GM12878 (cell line): ENCODE measurements around the gene ZNF282. TPM values are rescaled to one million over a fixed set of nuclear protein-coding genes. Genes with fewer than 3 reads are reported as not detected.
A peak's percentile ranks its signal among the peaks of the same experiment; 100 is the strongest.

Source experiments
- ATAC-seq: fragments of 200-7000 bp; cut with Tn5 transposase; 3 replicates; pipeline ENCODE4 v1.9.1; 2020; ENCODE audit warnings: mild to moderate bottlenecking, moderate library complexity
- BruUV-seq: library from RNA; stranded (reverse); fragments of 400-500 nt; replicated peaks from 2 replicates; lab custom pipeline; 2021; lab: Mats Ljungman, UMichigan
- CTCF ChIA-PET: fragments of 300-600 bp; sonication (Branson Sonifier 250); formaldehyde crosslinking; extraction: SDS; loops from one replicate; lab custom pipeline; 2021; ENCODE audit warnings: inconsistent platforms; lab: Yijun Ruan, JAX
- POLR2A ChIA-PET: fragments of 350-600 bp; formaldehyde crosslinking; extraction: SDS; loops from one replicate; lab custom pipeline; 2021; ENCODE audit warnings: inconsistent platforms; lab: Charles Lee
- RAD21 ChIA-PET: fragments of 300-600 bp; sonication (Branson Sonifier 250); formaldehyde crosslinking; loops from one replicate; lab custom pipeline; 2023; ENCODE audit warnings: antibody characterized with exemption; ENCODE audit not compliant: unreplicated experiment; lab: Charles Lee
- SMC1A ChIA-PET: fragments of 300-600 bp; sonication (Branson Sonifier 250); formaldehyde crosslinking; loops from one replicate; lab custom pipeline; 2023; ENCODE audit not compliant: unreplicated experiment, uncharacterized antibody; lab: Charles Lee
- DNase-seq: peaks from one replicate; pipeline ENCODE4 v3.0.0-alpha.2; 2011; ENCODE audit warnings: low read depth, low spot score
- FAIRE-seq: peaks from 3 replicates; lab custom pipeline; 2011; peaks lifted over from hg19 to GRCh38; lab: Jason Lieb, UNC
- H2AFZ ChIP-seq: 2 replicates; pipeline ENCODE4 v1.6.0; 2011; ENCODE audit warnings: low read depth, low read length, control low read depth; ENCODE audit not compliant: control insufficient read depth
- H3K27ac ChIP-seq: 2 replicates; pipeline ENCODE4 v1.5.1; 2011; ENCODE audit warnings: control low read depth; ENCODE audit not compliant: control insufficient read depth, insufficient read depth
- H3K27me3 ChIP-seq, 2 experiments: replicated peaks in 1 of 2; 2 replicates each; pipeline versions ENCODE4 v1.6.0 to v1.6.1; 2011; ENCODE audit warnings: low read length in 1 of 2; ENCODE audit not compliant: control insufficient read depth in 2 of 2, insufficient read depth in 2 of 2
- H3K36me3 ChIP-seq, 2 experiments: 2 replicates each; pipeline ENCODE4 v1.5.1; 2011; ENCODE audit warnings: low read length in 1 of 2; ENCODE audit not compliant: control insufficient read depth in 2 of 2, insufficient read depth in 2 of 2
- H3K4me1 ChIP-seq: 2 replicates; pipeline ENCODE4 v1.6.1; 2011; ENCODE audit warnings: mild to moderate bottlenecking, low read length, moderate library complexity, mixed read lengths; ENCODE audit not compliant: control insufficient read depth, insufficient read depth
- H3K4me2 ChIP-seq: 2 replicates; pipeline ENCODE4 v1.6.0; 2011; ENCODE audit warnings: control low read depth; ENCODE audit not compliant: control insufficient read depth, insufficient read depth
- H3K4me3 ChIP-seq: fragments of 200-600 bp; sonication (generic); 2 replicates; pipeline ENCODE4 v1.5.1; 2016
- H3K79me2 ChIP-seq: 2 replicates; pipeline ENCODE4 v1.6.0; 2011; ENCODE audit warnings: low read length; ENCODE audit not compliant: control insufficient read depth, insufficient read depth
- H3K9ac ChIP-seq: 2 replicates; pipeline ENCODE4 v1.8.0; 2011; ENCODE audit warnings: low read length, control low read depth, mixed read lengths; ENCODE audit not compliant: control insufficient read depth, insufficient read depth
- H3K9me3 ChIP-seq: replicated peaks from 3 replicates; pipeline ENCODE4 v1.5.1; 2011; ENCODE audit warnings: mild to moderate bottlenecking, low read length; ENCODE audit not compliant: control insufficient read depth, insufficient read depth
- H4K20me1 ChIP-seq: 2 replicates; pipeline ENCODE4 v1.6.0; 2011; ENCODE audit not compliant: control insufficient read depth, insufficient read depth
- HDAC2 ChIP-seq: fragments of 200-600 bp; sonication (generic); IDR thresholded peaks from 2 replicates; pipeline ENCODE4 v1.6.1; 2017
- HDGF ChIP-seq: fragments of 450-650 bp; IDR thresholded peaks from 2 replicates; pipeline ENCODE4 v1.6.1; 2016; ENCODE audit warnings: antibody characterized with exemption
- IRF3 ChIP-seq: fragments of 450-650 bp; IDR thresholded peaks from 2 replicates; pipeline ENCODE4 v1.6.1; 2014; ENCODE audit warnings: mild to moderate bottlenecking
- NRF1 ChIP-seq: conservative IDR thresholded peaks from 2 replicates; pipeline ENCODE4 v1.6.1; 2011; ENCODE audit warnings: mild to moderate bottlenecking, low read depth, low read length, improper control_type of control experiment
- RCOR1 ChIP-seq: conservative IDR thresholded peaks from 2 replicates; pipeline ENCODE4 v1.6.1; 2012; ENCODE audit warnings: low read depth, low read length, improper control_type of control experiment
- SMARCA5 ChIP-seq: fragments of 450-650 bp; IDR thresholded peaks from 2 replicates; pipeline ENCODE4 v1.6.1; 2017; ENCODE audit warnings: mild to moderate bottlenecking
- STAT3 ChIP-seq: IDR thresholded peaks from 2 replicates; pipeline ENCODE4 v1.6.1; 2011; ENCODE audit warnings: low read depth, low read length, improper control_type of control experiment
- WGBS: methylation state at CpG from one replicate; pipeline ENCODE4 v1.1.6; 2016; ENCODE audit warnings: low lambda C conversion rate; ENCODE audit not compliant: insufficient replicate concordance, insufficient coverage; ENCODE audit errors: missing lambda C conversion rate; 5-methylcytosine and 5-hydroxymethylcytosine counted together
- in situ Hi-C: fragments of 300-500 bp; cut with MboI; formaldehyde crosslinking; loops from 9 replicates; pipeline ENCODE4 v1.14.3; 2018; ENCODE audit warnings: mixed read lengths
- intact Hi-C: fragments of 100-400 bp; cut with micrococcal nuclease; formaldehyde crosslinking; loops from one replicate; pipeline ENCODE4 v1.14.2; 2022; ENCODE audit not compliant: unreplicated experiment
- polyA plus RNA-seq, 11 experiments: library from polyadenylated mRNA; depleted of rRNA in 4 of 11; unstranded in 6 of 11; stranded (reverse) in 5 of 11; fragments of >200 nt; fragmentation: Nextera tagmentation in 4 of 11; fragmentation: Illumina TruSeq in 1 of 11; extraction: Ambion mirVana in 4 of 11; extraction: Trizol in 1 of 11; gene quantifications; 1 replicate in 1 of 11; 2 replicates in 10 of 11; pipeline versions ENCODE4 v1.2.1 to v1.2.3, GENCODE V29; 2011 to 2016; ENCODE audit warnings: inconsistent platforms in 2 of 11, missing spikeins in 2 of 11, low read depth in 1 of 11
- total RNA-seq, 4 experiments: library from RNA; depleted of rRNA in 3 of 4; stranded (reverse); fragments of >200 nt in 3 of 4; fragmentation: Illumina TruSeq in 1 of 4; extraction: Trizol in 1 of 4; gene quantifications; 2 replicates each; pipeline versions ENCODE4 v1.2.1 to v1.2.3, GENCODE V29; 2013 to 2021
- TF ChIP-seq, protein P1 (sequence below): fragments of 450-650 bp; IDR thresholded peaks from 2 replicates; pipeline ENCODE4 v1.6.1; 2016; ENCODE audit warnings: mild to moderate bottlenecking

Gene ZNF282
- total and polyA plus RNA-seq, 10 of the 15 experiments (the other 5 are each of a cell fraction or from before 2014, with no cell fraction given) = 0.35 to 28.4 (median 8.1) TPM

GRCh38 chr7:149153346-149153745 lies 42.0 kb upstream of the ZNF282 start:
- Histone ChIP-seq H3K4me3 (no peak overlapping the region), H3K27ac (no peak overlapping the region), H3K36me3 (peaks cover 0 to 5% of the 10 kb centered on the region in 2 experiments; a peak in 3 of 4 replicates), H3K4me1 (no peaks in the 10 kb centered on the region), H3K27me3 (no peaks in the 10 kb centered on the region), H4K20me1 (no peaks in the 10 kb centered on the region), H3K4me2 (no peak overlapping the region), H3K79me2 (peaks cover 30% of the 10 kb centered on the region)
- ChIA-PET POLR2A (no interaction called here), SMC1A (no interaction called here), RAD21 (no interaction called here), CTCF (interaction anchor here (1.3 kb wide), 1 partner anchor 8 kb away, joined by 3 read pairs; no protein-coding TSS in a partner anchor)
- WGBS = 76% methylated on average over 2 of the region's 2 CpGs
- ATAC-seq (no peak), DNase-seq (no peak)
- intact Hi-C loops = no loop called here
- TF ChIP-seq NRF1 (no peak), STAT3 (no peak), RCOR1 (no peak), IRF3 (no peak), HDAC2 (no peak), HDGF (no peak), SMARCA5 (no peak)
- TF ChIP-seq, protein P1, sequence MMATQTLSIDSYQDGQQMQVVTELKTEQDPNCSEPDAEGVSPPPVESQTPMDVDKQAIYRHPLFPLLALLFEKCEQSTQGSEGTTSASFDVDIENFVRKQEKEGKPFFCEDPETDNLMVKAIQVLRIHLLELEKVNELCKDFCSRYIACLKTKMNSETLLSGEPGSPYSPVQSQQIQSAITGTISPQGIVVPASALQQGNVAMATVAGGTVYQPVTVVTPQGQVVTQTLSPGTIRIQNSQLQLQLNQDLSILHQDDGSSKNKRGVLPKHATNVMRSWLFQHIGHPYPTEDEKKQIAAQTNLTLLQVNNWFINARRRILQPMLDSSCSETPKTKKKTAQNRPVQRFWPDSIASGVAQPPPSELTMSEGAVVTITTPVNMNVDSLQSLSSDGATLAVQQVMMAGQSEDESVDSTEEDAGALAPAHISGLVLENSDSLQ = peak; percentile 63
- TF ChIP-seq, all 136 proteins: peak for 1
- no TSS peak for BruUV-seq
- H2AFZ ChIP-seq = no peak overlapping the region
- H3K9ac ChIP-seq = no peak overlapping the region
- no peak for FAIRE-seq
- in situ Hi-C loops = no loop called here
- no peaks in the 10 kb centered on the region for H3K9me3 ChIP-seq
